OCI-LY1 (cell line): Measurements from ENCODE around the gene TBC1D8.
"Not testable (repeated sequence)": the region's sequence is repeated elsewhere in the genome, so short reads cannot be mapped to it uniquely, and the experiment has no call there.

ENCODE experiments used
- CTCF ChIP-seq: fragments of 200-600 bp; sonication (generic), shearing (Covaris generic); IDR thresholded peaks from 2 replicates; pipeline ENCODE4 v1.5.1; 2017; ENCODE audit warnings: mild to moderate bottlenecking, antibody characterized with exemption, low read length, moderate library complexity, mixed read lengths
- EZH2 ChIP-seq: fragments of 200-600 bp; sonication (generic), shearing (Covaris generic); IDR thresholded peaks from 2 replicates; pipeline ENCODE4 v1.8.0; 2017; ENCODE audit warnings: borderline replicate concordance, mixed run types, mild to moderate bottlenecking, antibody characterized with exemption, low read length, moderate library complexity, mixed read lengths

DNA sequence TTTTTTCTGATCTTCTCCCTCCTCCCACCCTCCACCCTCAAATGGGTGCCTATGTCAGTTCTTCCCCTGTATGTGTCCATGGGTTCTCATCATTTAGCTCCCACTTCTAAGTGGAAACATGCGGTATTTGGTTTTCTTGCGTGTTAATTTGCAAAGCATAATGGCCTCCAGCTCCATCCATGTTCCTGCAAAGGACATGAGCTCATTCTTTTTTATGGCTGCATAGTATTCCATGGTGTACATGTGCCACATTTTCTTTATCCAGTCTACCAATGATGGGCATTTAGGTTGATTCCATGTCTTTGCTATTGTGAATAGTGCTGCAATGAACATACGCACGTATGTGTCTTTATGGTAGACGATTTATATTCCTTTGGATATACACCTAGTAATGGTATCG is 100.3 kb downstream of the TBC1D8 start:
- TF ChIP-seq CTCF, EZH2: not testable (repeated sequence)
